NCI-H2171 (cell line): ENCODE measurements around the gene ARID2.
A peak's percentile ranks its signal among the peaks of the same experiment; 100 is the strongest.

Experiments used
- DNase-seq: peaks from one replicate; lab custom pipeline; 2025; lab: John Stamatoyannopoulos, UW

ARID2 gene

GRCh38 chr12:45720069-45720468, 9.4 kb upstream of the ARID2 start:
- no peak for DNase-seq

- no peak for DNase-seq
Observed at GRCh38 chr12:45721369-45721768, 8.1 kb upstream of the ARID2 start.

DNA sequence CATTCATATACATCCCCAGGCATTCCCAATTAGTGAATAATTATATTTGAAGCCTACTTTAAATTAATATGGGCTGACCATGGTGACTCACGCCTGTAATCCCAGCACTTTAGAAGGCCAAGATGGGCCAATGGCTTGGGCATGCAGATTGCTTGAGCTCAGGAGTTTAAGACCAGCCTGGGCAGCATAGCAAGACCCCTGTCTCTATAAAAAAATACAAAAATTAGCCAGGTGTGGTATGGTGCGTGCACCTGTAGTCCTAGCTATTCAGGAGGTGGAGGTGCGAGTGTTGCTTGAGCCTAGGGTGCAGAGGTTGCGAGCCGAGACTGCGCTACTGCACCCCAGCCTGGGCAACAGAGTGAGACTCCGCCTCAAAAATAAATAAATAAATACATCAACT, 7.6 kb upstream of the ARID2 start:
- DNase-seq, result no peak

DNA sequence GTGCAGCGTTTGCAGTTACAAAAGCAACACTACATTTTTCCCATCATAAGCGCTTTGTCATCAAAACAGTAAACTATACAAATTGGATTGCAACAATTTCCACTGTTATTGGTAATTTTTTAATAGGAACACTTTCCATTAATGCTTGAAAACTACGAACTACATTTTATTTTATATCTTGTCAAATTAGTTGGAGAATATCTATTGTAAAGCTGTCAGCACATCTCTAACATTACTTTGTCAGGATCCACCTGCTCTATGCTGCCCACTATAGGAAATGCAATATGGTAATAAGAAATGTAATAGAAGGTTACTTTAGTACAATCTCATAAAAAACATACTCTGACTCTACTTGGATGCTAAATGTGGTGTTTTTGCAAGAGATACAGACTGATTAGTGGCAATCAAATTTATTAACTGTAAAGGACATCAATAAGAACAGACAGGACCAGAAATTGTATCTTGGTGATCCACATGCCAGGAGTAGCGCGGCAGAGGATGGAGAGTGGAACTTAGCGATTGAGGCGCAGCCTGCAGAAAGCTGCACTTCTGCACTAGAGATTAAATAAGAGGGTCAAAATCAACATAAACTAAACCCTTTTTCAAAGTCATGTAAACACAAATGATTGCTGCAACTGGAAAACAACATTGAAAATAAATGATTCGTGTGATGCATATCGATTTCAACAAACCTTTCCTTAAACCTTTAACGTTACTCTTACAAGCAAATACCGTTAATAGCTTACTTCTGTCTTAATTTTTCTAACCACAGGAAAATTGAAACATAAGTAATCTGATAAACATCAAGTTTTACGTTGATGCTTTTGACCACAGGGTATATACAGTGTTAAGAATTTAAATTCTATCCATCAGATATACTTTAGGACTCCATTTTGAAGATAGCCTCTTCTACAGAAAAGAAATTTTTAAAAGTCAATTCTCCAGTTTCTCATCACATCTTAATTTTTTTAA, 3.6 kb upstream of the ARID2 start:
- DNase-seq, result peak; percentile 24

DNA sequence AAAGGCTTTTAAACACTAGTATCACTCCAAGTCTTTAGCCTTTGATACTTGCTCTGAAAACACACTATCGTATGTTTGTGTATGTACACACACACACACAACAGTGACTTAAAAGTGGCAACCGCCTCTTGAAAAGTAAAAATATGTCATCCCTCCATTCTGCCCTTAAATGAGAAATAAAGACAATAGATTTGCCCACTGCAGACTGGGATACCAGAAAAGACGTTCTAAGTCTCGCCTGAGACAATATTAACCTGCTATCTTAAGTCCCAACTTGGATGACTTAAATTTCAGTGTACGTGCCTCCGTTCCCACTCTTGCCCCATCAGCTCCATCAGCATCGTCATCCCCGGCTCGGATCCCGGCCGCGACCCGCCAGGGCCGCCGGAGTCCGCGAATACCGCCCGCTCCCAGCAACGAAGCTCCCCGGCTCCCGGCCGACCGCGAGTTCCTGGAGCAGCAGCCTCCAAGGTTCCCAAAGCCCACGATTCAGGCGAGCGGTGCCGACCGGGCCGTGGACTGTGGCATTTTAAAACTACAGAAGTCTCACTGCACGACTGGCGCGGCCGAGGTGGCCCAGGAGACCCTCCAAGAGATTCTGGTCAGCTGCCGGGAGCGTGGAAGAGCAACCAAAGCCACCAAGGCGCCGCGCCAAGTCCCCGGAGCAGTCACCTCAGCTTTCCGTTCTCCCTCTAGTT, 2.8 kb upstream of the ARID2 start:
- peak; percentile 34 for DNase-seq

- peak; percentile 95 for DNase-seq
Observed at GRCh38 chr12:45727301-45727979, 2.1 kb upstream of the ARID2 start.

DNA sequence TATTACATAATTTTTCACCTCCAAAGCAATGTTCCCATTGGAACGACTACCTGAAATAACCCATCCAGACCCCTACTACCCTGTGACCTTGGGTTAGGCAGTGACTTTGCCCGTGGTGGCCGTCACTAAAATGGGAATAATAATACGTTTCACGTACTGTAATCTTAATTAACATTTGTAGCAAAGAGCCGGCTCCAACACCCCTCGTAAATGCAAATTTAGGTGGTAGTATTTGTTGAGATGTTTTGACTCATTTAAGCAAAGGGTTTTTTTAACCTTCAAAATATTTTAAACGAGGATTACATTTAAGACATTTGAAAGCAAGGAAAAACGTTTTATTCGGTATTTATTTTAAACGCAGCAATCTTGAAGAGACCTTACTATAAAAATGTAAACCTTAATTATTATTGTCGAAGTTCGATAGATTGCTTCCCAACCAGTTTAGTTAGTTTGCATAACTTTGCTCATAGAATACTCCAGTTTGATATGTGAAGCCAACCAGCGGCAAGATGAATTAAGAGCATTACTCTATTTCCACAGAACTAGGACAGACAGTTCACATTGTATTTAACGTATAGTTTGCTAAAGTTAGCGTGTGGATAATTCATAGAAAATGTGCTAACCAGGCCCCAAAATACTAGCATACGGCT, 1.4 kb upstream of the ARID2 start:
- no peak for DNase-seq

DNA sequence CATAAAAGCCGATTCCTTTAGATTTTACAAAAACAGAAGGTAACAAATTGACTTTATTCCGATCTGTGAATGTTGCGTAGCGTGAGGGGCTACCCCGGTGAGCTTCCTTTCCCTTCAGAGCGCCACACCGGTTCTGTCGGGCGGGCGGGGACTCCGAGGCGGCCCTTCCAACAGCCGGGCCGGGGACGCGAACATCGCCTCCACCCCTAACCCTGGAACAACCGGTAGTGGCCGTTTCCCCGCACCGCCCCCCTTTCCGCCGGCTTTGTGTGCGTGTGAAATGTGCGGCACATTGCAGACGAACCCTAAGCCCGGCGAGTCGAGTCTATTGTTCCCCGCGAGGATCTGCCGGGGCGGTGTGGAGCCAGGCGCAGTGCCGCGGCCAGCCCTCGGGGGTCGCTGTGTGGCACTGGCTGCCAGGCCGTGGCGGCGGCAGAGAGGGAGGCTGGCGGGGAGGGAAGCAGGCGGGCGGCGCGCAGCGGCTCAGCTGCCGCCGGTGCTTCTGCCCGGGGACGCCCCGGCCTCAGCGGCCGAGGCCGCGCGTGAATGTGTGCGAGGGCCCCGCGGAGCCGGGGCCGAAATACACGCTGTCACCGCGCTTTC, 775 bp upstream of the ARID2 start:
- peak; percentile 93 for DNase-seq

- no peak for DNase-seq
Observed at GRCh38 chr12:45730084-45730347, 510 bp downstream of the ARID2 start.

DNA sequence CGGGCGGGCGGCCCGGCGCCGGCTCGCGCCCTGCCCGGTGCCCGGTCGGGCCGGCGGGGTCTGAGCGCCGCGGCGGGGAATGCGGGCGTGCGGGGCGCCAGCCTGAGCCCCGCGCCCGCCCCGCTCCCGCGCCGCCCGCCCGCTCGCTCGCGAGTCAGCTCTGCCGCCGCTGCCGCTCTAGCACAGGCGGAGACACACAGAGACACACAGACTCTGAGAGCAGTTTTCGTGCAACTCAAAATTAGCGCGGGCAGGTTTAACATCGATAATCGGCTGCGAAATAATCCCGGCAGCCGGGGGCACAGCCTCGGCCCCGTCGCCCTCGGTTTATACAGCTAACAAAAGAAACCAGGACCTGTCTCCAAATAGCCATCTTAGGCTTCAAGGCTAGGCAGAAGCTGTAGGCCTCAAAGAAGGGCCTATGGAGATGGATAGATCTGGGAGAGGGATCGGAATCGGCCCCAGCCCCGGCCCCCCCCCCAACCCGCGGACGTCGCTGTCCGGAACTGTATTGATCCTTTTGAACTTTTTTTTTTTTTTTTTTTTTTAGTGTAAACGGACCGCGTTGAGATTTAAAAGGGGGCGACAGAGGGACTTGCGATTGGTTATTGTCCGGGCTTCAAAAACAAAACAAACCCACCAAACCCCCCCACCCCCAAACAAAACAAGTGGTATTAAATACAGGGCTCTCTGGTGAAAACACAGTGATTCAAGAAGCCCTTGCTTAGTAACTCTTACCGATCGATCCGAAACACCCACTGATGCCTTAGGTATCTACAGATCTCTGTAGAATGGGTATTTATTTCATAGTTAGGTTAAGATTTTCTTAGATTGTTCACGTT, 1.1 kb downstream of the ARID2 start:
- peak; percentile 31 for DNase-seq

DNA sequence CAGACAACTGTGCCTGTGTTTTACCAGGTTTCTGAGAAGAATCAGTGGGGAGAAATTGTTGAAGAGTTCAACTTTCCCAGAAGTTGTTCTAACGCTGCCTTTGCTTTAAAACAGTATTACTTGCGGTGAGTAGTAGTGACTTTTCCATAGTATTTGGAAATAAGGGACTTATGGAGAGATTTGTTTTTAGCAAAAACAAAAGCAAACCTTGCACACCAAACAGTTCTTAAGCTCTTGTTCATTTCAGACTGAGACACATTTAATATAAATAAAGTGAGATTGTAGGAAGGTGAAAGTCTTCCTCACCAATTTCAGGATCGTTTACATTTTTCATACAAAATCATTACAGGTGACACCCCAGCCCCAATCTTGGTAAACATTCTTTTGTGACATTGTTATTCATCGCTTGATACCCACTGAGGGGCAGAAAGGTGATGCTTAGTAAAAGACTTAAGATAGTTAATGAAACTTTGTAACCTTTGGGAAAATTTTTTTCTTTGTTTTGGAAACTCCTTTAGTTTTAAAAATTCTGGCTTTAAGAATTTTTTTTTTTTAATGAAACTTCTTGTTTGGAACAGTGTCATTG, 1.8 kb downstream of the ARID2 start:
- no peak for DNase-seq

- no peak for DNase-seq
Observed at GRCh38 chr12:45732250-45732649, 2.7 kb downstream of the ARID2 start.

GRCh38 chr12:45732936-45733335, 3.4 kb downstream of the ARID2 start:
- no peak for DNase-seq

- no peak for DNase-seq
Observed at GRCh38 chr12:45737638-45738037, 8.1 kb downstream of the ARID2 start.

DNA sequence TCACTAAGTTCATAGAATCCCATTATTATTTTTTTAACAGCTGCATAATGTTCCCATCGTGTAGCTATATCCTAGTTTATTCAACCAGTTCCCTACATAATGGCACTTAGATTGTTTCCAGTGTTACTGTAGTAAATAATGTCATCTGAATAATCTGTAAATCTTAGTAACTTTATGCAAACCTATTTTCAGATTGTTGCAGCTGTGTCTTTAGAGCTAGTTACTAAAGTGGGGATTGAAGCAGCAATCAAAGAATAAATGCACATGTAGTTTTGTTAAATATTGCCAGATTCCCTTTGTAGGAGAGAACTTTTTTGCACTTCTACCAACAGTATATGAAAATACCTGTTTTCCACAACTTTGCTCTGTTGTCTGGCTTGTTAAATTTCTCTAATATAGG, 13.1 kb downstream of the ARID2 start:
- DNase-seq, result no peak

DNA sequence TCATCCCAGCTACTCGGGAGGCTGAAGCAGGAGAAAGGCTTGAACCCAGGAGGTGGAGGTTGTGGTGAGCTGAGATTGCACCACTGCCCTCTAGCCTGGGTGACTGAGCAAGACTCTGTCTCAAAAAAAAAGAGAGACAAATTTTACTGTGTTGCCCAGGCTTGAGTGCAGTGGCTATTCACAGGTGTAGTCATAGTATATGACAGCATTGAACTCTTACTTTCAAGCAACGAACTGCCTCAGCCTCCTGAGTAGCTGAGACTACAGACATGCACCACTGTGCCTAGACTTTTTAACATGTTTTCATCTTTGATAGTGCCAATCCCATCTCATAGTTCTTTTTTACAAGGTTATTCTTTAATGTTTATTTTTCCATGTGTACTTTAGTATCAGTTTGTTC, 13.7 kb downstream of the ARID2 start:
- DNase-seq, result no peak

GRCh38 chr12:45745861-45746277, 16.4 kb downstream of the ARID2 start:
- no peak for DNase-seq

DNA sequence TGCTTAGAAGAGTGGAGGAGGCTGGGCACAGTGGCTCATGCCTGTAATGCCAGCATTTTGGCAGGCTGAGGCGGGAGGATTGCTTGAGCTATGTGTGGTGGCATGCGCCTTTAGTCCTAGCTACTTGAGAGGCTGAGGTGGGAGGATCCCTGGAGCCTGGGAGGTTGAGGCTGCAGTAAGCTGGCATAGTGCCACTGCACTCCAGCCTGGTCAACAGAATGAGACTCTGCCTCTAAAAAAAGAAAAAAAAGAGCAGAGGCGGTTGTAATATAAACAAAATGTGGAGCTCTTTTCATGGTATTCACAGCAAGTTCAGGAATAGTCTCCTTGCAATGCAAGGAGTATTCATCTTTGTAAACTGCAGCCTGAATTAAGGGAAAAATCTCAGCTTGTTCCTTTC, 27.2 kb downstream of the ARID2 start:
- no peak for DNase-seq

DNA sequence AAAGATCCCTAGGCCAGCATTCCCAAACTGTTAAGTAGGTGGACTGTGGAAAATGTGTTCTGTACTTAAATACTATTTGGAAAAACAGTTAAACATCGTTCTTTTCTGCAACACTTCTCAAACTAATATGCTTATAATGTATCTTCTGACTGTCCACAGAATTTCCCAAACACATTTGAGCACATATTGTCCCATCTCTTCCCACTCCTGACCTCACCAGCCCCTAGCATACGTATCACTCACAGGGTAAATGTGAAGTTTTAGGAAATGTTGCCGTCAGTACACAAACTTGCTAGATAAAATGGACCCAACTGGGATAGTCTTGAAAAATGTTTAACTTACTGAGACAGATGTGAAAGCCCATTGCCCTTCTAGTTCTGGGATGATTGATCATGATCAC, 27.7 kb downstream of the ARID2 start:
- DNase-seq, result no peak

GRCh38 chr12:45760333-45760732, 30.8 kb downstream of the ARID2 start:
- no peak for DNase-seq
